T-helper 22 cell (primary cell): ENCODE measurements around the gene NMNAT1.
"Not testable (repeated sequence)": the region's sequence is repeated elsewhere in the genome, so short reads cannot be mapped to it uniquely, and the experiment has no call there.

Experiments
- DNase-seq: peaks from one replicate; pipeline ENCODE4 v3.0.0-alpha.2; 2020; ENCODE audit warnings: low read depth

NMNAT1 gene

DNA sequence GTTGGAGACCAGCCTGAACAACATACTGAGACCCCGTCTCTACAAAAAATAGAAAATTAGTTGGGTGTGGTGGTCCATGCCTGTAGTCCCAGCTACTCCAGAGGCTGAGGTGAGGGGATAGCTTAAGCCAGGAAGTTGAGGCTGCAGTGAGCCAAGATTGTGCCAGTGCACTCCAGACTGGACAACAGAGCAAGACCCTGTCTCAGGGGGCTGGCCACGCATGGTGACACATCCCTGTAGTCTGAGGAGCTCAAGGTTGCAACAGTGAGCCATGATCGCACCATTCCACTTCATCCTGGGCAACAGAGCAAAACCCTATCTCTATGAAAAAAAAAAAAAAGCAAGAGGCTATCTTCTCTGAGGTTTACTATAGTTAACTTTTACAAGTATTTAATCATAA lies 76.8 kb downstream of the NMNAT1 start:
- no peak for DNase-seq

DNA sequence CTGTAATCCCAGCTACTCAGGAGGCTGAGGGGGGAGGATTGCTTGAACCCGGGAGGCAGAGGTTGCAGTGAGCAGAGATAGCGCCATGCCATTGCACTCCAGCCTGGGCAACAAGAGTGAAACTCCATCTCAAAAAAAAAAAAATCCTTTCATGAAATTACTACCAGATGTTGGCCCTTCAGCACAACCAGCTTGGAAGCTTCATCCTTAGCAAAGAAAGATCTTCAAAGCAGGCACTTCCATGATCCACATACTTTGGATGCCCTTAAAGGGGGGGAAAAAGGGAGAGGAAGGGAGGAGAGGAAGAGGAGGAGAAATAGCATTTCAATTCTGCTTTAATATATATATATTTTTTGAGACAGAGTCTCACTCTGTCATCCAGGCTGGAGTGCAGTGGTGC lies 77.4 kb downstream of the NMNAT1 start:
- not testable (repeated sequence) for DNase-seq

DNA sequence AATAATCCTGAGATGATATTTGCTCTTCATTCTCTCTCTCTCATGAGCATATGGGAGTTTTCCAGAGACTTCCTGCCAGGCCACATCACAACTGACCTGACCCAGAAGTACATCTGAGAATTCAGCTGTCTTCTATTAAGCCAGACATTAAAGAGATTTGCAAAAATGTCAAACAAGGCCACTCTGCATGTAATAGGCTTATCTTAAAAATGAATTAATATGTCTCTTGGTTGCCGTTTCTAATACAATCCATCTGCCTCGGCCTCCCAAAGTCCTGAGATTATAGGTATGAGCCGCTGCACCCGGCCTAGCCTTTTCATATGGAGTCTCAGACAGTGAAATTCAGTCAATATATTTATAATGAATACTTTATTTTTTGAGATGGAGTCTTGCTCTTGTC lies 78.7 kb downstream of the NMNAT1 start:
- DNase-seq: not testable (repeated sequence)

DNA sequence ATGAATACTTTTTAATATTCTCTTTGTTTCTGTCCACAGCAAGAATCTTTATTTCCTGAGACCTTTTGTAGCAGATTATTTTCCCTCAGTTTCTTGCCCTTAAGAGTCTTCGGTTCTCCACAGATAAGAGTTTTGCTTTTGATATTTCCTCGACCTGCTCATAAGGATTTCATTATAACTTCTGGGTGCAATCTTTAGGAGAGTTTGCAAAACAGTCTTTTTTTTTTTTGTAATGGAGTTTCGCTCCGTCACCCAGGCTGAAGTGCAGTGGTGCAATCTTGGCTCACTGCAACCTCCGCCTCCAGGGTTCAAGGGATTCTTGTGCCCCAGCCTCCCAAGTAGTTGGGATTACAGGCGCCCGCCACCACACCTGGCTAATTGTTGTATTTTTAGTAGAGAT lies 79.4 kb downstream of the NMNAT1 start:
- DNase-seq: no peak

DNA sequence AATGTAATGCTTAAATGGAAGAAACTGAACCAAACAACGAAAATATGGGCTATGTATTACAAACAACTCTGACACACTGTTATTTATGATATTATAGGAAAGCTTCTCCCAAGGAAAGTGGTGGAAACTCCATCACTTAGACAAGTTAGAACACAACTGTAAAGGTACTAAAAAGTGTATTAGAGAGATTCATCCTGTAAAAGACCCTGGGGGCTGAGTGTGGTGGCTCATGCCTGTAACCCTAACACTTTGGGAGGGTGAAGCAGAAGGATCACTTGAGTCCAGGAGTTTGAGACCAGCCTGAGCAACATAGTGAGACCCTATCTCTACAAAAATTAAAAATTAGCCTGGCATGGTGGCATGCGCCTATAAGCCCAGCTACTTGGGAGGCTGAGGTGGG lies 82.1 kb downstream of the NMNAT1 start:
- no peak for DNase-seq

DNA sequence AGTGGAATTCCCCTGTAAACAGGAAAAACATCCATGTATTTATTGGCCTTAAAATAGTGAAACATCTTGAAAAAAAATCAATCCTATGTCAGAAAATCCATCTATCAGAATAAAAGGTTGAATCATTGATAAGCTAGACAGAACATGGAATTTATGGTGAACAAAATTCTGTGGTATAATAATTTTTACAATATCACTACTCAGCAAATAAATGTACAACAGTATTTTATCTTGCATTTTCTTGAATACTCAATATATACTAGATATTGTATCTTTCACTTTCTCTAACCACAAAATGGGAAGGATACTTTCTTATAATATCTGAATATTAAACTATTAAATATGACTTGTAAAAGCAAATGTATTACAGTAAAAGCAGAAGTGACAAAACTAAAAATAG lies 83.8 kb downstream of the NMNAT1 start:
- DNase-seq: no peak

DNA sequence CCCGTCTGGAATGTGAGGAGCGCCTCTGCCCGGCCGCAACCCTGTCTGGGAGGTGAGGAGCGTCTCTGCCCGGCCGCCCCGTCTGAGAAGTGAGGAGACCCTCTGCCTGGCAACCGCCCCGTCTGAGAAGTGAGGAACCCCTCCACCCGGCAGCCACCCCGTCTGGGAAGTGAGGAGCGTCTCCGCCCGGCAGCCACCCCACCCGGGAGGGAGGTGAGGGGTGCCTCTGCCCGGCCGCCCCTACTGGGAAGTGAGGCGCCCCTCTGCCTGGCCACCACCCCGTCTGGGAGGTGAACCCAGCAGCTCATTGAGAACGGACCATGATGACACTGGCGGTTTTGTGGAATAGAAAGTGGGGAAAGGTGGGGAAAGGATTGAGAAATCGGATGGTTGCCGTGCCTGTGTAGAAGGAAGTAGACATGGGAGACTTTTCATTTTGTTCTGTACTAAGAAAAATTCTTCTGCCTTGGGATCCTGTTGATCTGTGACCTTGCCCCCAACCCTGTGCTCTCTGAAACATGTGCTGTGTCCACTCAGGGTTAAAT lies 85.8 kb downstream of the NMNAT1 start:
- DNase-seq: not testable (repeated sequence)

DNA sequence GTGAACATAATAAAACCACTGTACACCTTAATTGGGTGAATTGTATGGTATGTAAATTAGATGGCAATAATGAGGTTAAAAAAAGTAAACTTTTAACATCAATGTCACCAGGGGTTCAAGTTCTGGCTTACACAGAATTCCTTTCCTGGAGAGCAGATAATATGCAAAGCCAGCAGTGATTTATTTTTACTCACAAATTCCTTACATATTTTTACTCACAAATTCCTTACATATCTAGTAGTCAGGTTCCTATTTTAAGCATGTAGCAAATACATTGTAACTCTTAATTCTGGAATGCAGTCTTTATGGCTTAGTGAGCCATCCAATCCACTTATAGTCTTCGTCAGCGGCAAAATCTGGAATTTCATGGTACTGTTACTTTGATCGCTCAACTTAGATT lies 88.2 kb downstream of the NMNAT1 start:
- DNase-seq: no peak

DNA sequence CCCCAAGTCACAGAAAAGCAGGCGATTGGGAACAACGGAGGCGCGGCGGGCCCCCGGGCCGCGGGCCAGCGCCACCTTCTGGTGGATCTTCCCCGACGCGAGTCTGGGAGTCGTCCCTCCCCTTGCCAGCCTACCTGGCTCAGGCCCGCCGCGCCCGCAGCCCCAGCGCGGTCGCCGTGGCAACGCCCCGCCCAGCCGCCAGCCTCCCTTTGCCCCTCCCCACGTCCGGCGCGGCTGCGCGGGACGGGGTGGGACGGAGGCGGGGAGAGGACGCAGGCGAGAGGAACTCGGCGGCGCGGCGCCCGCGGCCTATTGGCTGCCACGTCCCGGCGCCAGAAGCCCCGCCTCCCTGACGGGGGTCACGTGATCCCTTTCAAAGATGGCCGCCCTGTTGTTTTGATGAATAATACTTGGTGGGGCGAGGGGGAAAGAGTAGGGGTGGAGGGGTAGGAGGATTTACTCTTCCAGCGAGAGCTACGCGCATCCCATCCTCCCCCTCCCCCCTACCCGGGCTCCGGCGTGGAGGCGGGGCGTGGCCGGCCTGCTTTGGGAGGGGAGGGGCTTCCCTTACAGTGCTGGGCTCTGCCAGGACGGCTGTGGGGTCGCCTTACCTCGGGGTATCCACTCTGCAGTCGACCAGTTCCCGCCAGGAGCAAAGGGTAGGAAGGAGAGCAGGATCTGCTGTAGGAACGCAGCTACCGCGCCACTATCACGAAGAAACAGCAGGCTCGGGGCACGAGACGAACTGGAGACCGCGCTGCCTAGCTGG lies 89.5 kb downstream of the NMNAT1 start, which contains the start of gene UBE4B:
TSS of gene UBE4B (plus strand) at position 369 of the 769 bp plus-strand sequence. CDS start 713 bp downstream, outside the sequence.
- peak; percentile 96 for DNase-seq

DNA sequence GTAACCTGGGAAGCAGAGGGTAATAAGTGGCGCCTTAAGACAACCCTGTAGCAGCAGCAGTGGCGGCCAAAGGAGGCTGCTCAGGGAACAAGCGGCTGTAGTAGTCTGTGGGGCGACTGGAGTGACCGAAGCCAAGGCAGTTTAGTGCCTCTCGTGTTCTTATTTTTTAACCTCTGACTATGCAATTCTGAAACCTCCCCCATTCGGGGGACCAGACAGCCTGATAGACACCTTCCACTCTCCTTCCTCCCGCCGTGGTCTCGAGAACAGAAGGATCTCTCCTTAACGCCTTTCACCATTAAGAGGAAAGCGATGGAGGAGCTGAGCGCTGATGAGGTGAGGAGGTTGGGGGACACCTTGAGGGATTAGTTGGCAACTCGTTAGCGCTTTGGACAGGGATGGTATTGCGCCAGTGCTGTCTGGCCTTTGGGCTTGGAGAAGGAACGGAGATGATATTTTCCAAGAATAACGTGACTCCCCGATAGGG lies 90.1 kb downstream of the NMNAT1 start:
- DNase-seq: no peak
